GM21723 (cell line): ENCODE results near the gene SETD1A.

ENCODE experiments used
- ATAC-seq: cut with Tn5 transposase; IDR thresholded peaks from one replicate; pipeline ENCODE4 v1.9.1; 2021; ENCODE audit warnings: mild to moderate bottlenecking, moderate library complexity; ENCODE audit not compliant: unreplicated experiment

SETD1A gene

DNA sequence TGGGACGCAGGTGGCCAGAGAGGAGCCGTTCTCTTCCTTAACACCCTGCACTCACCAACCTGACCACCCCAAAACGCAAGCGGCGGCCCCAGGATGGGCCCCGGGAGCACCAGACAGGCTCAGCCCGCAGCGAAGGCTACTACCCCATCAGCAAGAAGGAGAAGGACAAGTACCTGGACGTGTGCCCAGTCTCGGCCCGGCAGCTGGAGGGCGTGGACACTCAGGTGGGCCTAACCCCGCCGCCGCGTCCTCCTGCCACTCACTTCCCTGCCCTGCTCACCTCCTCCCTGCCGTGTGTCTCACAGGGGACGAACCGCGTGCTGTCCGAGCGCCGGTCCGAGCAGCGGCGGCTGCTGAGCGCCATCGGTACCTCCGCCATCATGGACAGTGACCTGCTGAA lies 22.9 kb downstream of the SETD1A start:
- ATAC-seq = no peak

DNA sequence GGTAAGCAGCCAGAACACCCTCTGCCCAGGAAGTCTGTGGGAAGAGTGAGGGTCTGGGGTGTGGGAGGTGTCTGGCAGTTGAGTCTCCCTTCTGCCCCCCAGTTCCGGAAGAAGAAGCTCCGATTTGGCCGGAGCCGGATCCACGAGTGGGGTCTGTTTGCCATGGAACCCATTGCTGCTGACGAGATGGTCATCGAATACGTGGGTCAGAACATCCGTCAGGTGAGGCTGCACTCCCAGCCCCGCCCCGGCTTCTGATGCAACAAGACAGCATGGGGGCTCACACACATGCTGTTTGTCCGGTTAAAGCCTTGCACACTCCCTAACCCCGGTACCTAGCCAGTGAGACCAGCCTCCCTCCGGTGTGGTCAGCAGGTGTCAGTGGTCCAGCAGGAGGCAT lies 23.4 kb downstream of the SETD1A start:
- no peak for ATAC-seq

DNA sequence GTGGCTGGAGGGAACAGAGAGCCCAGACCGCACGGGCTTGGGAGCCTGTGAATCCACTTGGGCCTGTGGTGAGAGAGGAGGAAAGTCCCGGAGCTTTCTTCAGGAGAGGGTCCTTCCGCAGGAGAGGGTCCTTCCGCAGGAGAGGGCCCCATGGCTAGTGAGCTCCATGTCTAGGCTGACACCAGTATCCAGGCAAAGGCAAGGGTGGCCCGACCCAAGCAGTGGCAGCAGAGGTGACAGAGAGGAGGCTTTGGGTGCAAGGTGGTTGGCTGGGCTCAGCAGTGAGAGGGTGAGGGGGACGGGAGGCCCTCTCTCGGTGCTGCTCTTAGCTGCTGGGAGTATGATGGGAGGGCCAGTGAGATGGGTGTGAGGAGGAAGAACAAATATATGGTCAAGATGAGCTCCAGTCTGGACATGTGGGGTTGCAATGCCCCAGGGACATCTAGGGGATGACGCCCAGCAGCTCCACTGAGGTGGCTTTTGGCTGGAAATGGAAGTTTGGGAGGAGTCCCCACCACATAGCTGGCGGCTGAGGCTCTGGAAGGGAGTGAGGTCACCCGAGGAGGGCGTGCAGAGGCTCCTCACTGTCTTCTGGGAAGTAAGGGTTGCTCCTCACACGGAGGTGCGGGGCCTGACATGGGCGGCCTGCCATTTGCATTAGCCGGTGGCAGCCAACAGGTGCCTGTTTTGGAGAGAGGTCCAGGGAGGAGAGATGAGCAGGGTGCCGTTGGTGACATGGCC lies 25.2 kb downstream of the SETD1A start:
- ATAC-seq = no peak

DNA sequence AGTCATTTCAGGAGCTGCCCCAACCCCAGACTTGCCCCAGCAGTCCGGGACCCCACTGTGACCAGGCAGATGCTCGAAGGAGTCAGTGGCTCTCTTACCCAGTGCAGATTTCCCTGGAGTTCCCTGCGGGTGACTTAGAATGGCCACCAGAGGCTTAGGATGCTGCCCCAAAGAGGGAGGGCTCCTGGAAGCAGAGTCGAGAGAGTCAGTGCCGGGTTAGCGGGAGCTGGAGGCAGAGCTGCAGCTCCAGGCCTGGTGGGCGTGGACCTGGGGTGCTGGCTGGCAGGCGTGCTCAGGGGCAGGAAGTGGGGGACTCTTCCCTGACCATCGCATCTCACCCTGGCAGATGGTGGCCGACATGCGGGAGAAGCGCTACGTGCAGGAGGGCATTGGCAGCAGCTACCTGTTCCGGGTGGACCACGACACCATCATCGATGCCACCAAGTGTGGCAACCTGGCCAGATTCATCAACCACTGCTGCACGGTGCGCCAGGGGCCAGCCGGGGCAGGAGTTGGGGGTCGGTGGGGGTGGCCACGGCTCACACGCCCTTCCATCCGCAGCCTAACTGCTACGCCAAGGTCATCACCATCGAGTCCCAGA lies 25.8 kb downstream of the SETD1A start:
- no peak for ATAC-seq

DNA sequence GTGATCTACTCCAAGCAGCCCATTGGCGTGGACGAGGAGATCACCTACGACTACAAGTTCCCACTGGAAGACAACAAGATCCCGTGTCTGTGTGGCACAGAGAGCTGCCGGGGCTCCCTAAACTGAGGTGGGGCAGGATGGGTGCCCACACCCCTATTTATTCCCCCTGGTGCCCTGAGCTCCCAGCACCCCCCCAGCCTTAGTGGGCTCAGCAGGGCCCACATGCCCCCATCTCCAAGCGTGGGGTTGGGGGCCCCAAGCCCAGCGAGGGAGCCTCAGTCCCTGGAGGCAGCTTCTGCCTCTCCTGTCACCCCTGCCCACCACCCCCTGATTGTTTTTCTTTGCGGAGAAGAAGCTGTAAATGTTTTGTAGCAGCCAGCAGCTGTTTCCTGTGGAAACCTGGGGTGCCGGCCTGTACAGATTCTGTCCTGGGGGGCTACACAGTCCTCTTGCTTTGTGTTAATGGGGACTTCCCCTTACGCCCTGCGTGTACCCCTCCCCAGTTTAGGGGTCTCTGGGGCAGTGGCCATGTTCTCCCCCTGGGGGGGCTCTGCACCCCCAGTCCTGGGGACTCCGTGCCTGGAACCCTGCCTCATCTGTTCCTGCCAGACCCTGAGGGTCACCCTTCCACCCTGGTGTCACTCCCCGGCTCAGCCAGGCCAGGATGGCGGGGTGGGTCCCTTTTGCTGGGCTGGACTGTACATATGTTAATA lies 26.5 kb downstream of the SETD1A start:
- no peak for ATAC-seq

DNA sequence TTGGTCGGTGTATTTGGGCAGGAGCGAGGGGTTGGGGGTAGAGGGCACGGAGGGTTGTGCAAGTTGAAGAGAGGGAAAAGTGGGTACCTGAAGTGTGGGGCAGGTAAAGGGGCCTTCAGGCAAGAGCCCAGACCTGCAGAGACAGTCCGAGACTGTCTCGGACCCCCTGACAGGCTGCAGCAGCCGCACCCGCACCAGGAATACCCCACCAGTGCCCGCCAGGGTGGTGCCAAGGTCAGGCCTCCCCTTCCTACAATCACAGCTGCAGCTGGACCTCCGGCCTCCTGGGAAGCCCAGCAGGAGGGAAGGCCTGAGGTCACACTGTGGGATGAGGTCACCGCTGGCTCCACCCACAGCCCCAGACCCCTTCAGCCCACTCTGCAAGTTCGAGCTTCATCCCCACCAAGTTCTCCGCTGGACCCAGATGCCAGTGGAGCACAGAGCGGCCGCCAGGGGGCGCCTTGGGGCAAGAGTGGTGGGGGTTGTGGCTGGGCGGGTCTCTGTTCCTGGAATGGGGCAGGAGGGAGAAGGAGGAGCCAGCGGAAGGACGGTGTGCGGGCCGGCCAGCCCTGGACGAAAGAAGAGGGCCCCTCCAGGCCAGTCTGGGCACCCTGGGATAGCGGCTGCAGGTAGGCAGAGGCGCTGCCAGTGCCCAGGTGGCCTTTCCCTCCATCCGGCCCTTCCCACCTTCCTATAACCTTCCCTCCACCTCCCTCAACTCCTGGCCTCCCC lies 27.3 kb downstream of the SETD1A start, which contains the start of gene HSD3B7:
TSS of gene HSD3B7 (plus strand) at position 539 of the 732 bp plus-strand sequence. CDS start 452 bp downstream, outside the sequence.
- no peak for ATAC-seq

DNA sequence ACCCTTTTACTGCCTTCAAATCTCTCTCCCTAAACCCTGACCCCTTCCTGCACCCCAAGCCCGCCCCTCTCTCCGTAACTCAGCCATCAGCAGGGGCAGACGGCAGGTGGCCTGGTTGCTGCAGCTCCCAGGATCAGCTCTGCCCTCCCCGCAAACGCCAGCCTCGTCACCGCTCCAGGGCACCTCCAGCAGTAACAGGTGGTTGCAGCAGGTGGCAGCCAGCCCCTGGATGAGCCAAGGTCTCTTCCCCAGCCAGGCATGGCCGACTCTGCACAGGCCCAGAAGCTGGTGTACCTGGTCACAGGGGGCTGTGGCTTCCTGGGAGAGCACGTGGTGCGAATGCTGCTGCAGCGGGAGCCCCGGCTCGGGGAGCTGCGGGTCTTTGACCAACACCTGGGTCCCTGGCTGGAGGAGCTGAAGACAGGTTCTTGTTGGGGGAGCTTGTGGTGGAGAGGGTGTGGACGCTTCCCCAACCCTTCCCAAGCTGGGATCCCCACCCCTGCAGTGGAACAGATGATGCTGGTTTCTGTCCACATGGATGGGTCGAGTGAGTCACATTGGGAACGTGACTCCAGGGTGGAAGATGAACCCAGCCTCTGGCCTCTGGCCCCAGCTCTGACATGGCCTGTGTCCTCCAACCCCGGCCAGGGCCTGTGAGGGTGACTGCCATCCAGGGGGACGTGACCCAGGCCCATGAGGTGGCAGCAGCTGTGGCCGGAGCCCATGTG lies 28.0 kb downstream of the SETD1A start:
- no peak for ATAC-seq

DNA sequence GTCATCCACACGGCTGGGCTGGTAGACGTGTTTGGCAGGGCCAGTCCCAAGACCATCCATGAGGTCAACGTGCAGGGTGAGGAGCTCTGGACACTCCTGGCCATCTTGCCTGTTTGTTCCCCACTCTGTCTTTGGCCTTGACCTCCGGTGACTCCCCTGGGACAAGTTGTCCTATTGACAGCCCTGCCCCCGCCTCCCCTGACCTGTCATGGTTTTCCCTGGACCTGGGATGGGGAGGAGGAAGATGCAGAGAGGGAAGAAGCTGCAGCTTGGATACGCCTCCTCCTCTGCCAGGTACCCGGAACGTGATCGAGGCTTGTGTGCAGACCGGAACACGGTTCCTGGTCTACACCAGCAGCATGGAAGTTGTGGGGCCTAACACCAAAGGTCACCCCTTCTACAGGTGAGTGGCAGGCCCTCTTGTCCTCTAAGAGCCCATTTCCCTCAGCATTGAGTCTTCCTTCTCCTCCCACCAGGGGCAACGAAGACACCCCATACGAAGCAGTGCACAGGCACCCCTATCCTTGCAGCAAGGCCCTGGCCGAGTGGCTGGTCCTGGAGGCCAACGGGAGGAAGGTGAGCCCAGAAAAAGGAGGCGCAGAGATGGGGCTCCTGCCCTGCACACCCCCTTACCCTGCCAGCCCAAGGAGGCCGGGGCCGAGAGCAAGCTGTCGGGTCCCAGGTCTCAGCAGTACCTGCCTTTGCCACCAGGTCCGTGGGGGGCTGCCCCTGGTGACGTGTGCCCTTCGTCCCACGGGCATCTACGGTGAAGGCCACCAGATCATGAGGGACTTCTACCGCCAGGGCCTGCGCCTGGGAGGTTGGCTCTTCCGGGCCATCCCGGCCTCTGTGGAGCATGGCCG lies 28.8 kb downstream of the SETD1A start:
- ATAC-seq = no peak

DNA sequence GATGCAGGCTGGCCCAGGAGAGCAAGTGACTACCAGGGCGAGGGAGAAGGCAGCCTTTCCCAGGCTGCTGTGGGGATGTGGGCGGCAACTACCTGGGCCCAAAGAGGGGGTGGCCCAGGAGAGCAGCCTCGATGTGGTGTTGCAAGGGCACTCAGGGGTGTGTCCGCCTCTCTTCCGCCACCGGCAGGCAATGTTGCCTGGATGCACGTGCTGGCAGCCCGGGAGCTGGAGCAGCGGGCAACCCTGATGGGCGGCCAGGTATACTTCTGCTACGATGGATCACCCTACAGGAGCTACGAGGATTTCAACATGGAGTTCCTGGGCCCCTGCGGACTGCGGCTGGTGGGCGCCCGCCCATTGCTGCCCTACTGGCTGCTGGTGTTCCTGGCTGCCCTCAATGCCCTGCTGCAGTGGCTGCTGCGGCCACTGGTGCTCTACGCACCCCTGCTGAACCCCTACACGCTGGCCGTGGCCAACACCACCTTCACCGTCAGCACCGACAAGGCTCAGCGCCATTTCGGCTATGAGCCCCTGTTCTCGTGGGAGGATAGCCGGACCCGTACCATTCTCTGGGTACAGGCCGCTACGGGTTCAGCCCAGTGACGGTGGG lies 30.1 kb downstream of the SETD1A start:
- ATAC-seq = no peak

DNA sequence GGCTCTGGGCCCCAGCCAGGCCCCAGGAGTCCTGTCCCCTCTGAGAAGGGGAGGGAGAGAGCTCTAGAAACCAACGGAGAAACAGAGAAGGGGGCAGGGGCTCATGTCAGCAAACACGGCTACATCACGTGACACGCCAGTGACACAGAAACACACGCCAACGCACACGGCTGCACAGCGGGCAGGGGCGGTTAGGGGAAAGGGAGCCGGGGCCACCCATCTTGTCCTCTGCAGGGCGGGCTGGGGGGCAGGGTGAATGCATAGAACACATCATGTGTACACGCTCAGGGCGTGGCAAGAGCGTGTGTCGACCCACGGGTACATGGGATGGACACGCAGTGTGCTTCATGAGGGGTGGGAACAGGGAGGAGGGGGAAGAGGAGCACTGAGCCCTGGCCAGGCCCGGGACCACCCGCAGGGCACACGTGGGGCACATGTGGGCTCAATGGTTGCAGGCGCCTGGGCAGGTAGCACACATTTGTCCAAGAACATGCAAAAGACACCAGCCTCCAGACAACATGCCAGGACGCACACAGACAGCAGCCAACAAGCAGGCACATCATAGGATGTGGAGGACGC lies 32.0 kb downstream of the SETD1A start:
- no peak for ATAC-seq

DNA sequence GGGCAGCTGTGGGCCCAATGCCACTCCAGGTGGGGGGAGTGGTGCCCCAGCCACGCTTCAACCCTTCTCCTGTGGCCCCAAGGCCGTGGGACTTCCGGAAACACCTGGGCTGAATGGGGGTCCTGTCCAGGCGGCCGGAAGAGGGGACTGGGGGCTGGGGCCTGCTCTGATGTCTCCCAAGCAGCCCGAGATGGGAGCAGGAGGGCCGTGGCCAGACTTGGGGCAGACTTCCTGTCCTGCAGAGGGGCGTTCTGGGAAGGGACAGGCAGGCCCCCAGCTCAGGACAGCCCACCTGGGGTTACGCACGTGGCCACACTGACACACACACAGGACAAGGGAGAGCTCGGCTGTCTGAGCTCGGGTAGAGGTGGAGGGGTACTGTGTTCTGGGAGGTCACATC lies 32.6 kb downstream of the SETD1A start:
- ATAC-seq = no peak

DNA sequence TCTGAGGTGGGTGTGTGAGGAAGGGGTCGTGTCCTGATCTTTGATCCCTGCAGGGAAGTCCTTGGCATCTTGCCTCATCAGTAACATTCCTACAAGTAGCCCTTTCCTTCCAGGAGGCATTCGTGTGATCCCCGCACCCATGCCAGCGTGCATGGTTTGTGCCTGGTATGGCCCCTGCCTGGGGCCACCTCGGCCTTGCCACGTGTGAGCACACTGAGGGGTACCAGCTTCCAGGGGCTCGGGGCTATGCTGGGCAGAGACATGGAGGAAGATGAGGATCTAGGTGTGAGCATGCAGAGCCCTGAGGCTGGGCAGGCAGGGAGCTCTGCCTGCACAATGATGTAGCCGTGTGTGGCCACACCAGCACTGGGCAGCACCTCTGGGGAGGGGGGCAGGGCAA lies 33.5 kb downstream of the SETD1A start:
- ATAC-seq = no peak

DNA sequence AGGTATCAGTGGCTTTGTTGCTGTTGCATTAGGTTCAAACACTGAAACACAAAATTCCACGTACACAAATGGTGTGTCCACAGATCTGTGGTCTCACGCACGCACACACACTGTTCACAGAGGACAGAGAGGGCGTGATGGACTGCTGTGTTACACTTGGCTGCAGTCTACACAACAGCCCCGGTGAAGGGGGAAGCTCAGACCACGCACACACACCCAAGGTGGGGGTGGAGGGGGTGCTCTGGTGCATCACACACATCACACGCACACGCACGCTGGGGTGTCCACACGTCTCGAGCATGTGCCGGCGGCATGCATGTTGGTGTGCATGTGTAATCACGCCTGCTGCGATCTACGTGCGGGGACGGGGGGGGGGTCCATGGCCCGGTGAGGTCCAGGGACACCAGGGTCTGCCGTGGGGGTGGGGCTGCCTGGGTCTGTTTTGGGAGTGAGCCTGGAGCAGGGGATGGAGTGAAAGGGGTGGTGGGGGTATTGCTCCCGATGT lies 34.8 kb downstream of the SETD1A start:
- ATAC-seq = no peak

DNA sequence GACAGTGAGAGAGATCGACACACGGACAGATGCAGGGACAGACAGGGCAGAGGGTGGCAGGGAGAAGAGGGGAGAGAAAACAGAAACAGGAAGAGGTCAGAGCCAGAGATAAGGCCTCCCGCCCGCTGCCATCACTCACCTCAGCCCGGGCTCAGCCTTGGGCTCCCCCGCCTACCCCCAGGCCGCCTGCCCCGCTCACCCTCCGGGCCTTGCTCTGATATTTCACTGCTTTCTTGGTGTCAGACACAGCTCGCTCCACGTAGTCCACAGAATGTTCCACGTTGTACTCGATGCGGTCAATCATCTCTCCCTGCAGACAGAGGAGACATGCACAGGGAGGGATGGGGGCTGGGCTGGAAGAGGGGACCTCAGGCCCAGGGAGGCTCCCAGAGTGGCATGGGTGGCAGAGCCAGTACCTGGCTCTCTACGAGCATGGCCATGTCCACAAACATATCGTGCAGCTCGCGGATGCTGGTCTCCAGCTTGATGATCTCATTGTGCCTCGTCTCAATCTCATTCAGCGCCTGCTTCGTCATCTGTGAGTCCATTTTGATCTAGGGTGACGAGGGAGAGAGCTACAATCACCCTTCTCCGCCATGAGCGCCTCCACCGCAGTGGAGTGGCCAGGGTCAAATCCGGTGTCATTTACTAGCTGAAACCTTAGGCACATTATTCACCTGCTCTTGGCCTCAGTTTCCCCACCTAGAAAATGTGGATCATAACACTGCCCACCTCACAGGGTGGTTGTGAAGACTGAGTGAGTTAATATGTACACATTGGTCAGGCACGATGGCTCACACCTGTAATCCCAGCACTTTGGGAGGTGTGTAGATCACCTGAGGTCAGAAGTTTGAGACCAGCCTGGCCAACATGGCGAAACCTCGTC lies 35.6 kb downstream of the SETD1A start:
- no peak for ATAC-seq

DNA sequence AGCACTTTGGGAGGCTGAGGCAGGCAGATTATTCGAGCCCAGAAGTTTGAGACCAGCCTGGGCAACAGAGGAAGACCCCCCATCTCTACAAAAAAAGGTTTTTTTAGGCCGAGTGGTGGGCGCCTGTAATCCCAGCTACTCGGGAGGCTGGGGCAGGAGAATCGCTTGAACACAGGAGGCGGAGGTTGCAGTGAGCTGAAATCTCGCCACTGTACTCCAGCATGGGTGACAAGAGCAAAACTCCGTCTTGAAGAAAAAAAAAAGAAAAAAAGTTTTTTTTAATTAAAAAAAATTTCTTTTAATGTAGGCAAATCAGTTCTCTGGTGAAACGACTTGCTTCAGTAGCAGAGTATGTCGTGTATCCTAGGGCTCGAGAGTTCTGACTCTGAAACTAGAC lies 38.4 kb downstream of the SETD1A start:
- no peak for ATAC-seq

DNA sequence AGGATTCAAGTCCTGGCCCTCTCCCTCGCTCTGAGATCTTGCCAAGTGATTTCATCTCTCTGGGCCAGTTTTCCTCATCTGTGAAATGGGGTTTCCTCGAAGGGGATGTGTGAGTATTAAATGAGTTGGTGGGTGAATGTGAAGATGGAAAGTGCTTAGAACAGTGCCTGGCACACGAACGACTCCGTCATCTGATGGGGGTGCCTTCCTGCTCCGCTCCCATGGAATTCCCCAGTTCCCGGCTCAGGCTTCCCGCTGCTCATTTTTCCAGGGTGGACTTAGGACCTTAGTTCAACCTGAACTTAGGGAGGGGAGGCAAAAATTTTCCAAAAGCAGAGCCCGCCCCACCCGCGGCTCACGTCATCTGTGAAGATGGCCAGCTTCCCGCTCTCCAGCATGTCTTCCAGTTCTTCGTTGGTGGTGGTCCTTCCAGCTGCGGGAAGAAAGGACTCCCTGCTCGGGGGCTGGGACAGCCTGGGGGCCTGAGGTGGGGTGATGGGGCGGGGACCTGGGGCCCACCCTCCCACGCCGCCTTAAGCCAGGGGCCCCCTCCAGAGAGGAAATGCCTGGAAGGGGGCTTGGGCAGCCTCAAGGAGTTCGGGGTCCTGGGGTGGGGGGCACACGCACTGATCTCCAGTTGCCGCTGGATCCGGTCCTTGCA lies 38.9 kb downstream of the SETD1A start:
- no peak for ATAC-seq

DNA sequence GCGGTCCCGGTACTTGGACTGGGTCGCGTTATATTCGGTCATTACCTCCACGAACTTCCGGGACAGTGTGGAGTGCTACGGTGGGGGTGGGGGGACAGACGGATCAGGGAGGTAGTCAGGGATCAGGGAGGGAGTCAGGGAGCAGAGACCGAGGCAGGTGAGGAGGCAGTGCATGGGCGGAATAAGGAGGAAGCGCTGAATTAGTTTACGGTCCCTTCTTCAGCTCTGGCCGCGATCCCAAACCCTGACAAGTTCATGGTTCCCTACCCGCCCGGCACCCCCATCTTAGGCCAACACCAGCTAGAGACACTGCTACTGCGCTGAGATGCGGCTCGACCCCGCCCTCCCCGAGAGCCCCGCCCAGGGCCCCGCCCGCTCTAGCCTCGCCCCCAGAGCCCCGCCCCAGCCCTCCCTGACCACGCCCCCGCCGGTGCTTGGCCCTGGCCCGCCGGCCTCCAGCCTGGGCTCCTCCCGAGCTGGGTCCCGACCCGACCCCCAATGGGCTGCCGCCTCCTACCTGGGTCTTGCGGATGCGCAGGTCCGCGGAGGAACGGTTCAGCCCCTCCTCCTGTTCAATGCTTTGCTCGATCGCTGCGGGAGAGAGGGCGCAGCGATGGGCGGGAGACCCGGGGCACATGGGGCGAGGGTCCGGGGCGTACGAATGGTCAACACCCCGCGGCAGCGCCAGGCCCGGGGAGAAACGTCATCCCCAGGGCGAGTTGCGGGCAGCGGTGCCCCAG lies 39.6 kb downstream of the SETD1A start:
- ATAC-seq = peak; percentile 69
